WTC11 (cell line): ENCODE data around the gene CHADL. TPM values are rescaled to one million over a fixed set of nuclear protein-coding genes. Genes with fewer than 3 reads are reported as not detected.

Experiments used
- ATAC-seq: fragments of 200-7000 bp; cut with Tn5 transposase; 2 replicates; pipeline ENCODE4 v1.10.0; 2021; ENCODE audit warnings: mild to moderate bottlenecking, moderate library complexity
- CTCF ChIA-PET: fragments of 300-600 bp; sonication (Branson Sonifier 250); formaldehyde crosslinking; loops from one replicate; lab custom pipeline; 2021; ENCODE audit warnings: antibody characterized with exemption; lab: Charles Lee
- POLR2A ChIA-PET: fragments of 350-600 bp; sonication (Branson Sonifier 250); formaldehyde crosslinking; loops from one replicate; lab custom pipeline; 2021; ENCODE audit warnings: antibody characterized with exemption; lab: Charles Lee
- DNase-seq: peaks from one replicate; pipeline ENCODE4 v3.0.0; 2021; ENCODE audit warnings: low spot score
- H3K27ac Mint-ChIP-seq: 2 replicates; pipeline ENCODE4 v1.8.0; 2021; ENCODE audit warnings: mixed read lengths
- H3K27me3 Mint-ChIP-seq: 2 replicates; pipeline ENCODE4 v1.8.0; 2021; ENCODE audit warnings: low read depth, mild to moderate bottlenecking, moderate library complexity, mixed read lengths
- H3K36me3 Mint-ChIP-seq: 2 replicates; pipeline ENCODE4 v1.8.0; 2021; ENCODE audit warnings: mixed read lengths
- H3K4me1 Mint-ChIP-seq: 2 replicates; pipeline ENCODE4 v1.8.0; 2022; ENCODE audit warnings: mixed read lengths
- H3K4me3 Mint-ChIP-seq: 2 replicates; pipeline ENCODE4 v1.8.0; 2021; ENCODE audit warnings: mild to moderate bottlenecking, moderate library complexity, mixed read lengths
- H3K9me3 Mint-ChIP-seq: 2 replicates; pipeline ENCODE4 v1.8.0; 2021; ENCODE audit warnings: mixed read lengths
- ARID4B ChIP-seq: sonication (generic); formaldehyde crosslinking; IDR thresholded peaks from 2 replicates; pipeline ENCODE4 v1.8.0; 2023; ENCODE audit warnings: missing genetic modification reagents, mild to moderate bottlenecking, borderline replicate concordance
- ATF1 ChIP-seq: sonication (generic); formaldehyde crosslinking; IDR thresholded peaks from 2 replicates; pipeline ENCODE4 v1.8.1; 2023; ENCODE audit warnings: mild to moderate bottlenecking, moderate library complexity, missing genetic modification reagents
- ATF3 ChIP-seq: sonication (generic); formaldehyde crosslinking; conservative IDR thresholded peaks from 2 replicates; pipeline ENCODE4 v1.8.1; 2022; ENCODE audit warnings: mild to moderate bottlenecking, missing genetic modification reagents
- FOXK1 ChIP-seq: sonication (generic); formaldehyde crosslinking; IDR thresholded peaks from 2 replicates; pipeline ENCODE4 v1.8.0; 2022; ENCODE audit warnings: mild to moderate bottlenecking, moderate library complexity, missing genetic modification reagents
- GABPB1 ChIP-seq: sonication (generic); formaldehyde crosslinking; IDR thresholded peaks from 2 replicates; pipeline ENCODE4 v1.8.1; 2023; ENCODE audit warnings: mild to moderate bottlenecking, missing genetic modification reagents
- GRHL2 ChIP-seq: fragments of 250-450 bp; sonication (Bioruptor Pico); IDR thresholded peaks from 2 replicates; pipeline ENCODE4 v1.8.0; 2022; ENCODE audit warnings: mild to moderate bottlenecking, moderate library complexity; ENCODE audit not compliant: insufficient replicate concordance, severe bottlenecking
- GTF2I ChIP-seq: fragments of 250-450 bp; sonication (Bioruptor Pico); conservative IDR thresholded peaks from 2 replicates; pipeline ENCODE4 v1.4.0; 2021; ENCODE audit warnings: mild to moderate bottlenecking
- KAT7 ChIP-seq: sonication (generic); formaldehyde crosslinking; IDR thresholded peaks from 2 replicates; pipeline ENCODE4 v1.8.1; 2023; ENCODE audit warnings: missing genetic modification reagents, mild to moderate bottlenecking, borderline replicate concordance
- NFATC4 ChIP-seq: fragments of 250-450 bp; sonication (Bioruptor Pico); IDR thresholded peaks from 2 replicates; pipeline ENCODE4 v1.9.0; 2021; ENCODE audit warnings: mild to moderate bottlenecking
- NFYB ChIP-seq: sonication (generic); formaldehyde crosslinking; conservative IDR thresholded peaks from 2 replicates; pipeline ENCODE4 v1.8.0; 2022; ENCODE audit warnings: low read depth, missing genetic modification reagents
- NR3C1 ChIP-seq: sonication (generic); formaldehyde crosslinking; conservative IDR thresholded peaks from 2 replicates; pipeline ENCODE4 v1.8.1; 2023; ENCODE audit warnings: low read depth, mild to moderate bottlenecking, missing genetic modification reagents
- SP1 ChIP-seq: sonication (generic); formaldehyde crosslinking; conservative IDR thresholded peaks from 2 replicates; pipeline ENCODE4 v1.8.1; 2022; ENCODE audit warnings: missing genetic modification reagents
- USF2 ChIP-seq: sonication (generic); formaldehyde crosslinking; IDR thresholded peaks from 2 replicates; pipeline ENCODE4 v1.8.1; 2023; ENCODE audit warnings: mild to moderate bottlenecking, missing genetic modification reagents, moderate library complexity
- ZMAT4 ChIP-seq: fragments of 250-450 bp; sonication (Bioruptor Pico); IDR thresholded peaks from 2 replicates; pipeline ENCODE4 v1.9.0; 2021; ENCODE audit warnings: mild to moderate bottlenecking
- ZNF219 ChIP-seq: sonication (generic); formaldehyde crosslinking; IDR thresholded peaks from 2 replicates; pipeline ENCODE4 v1.8.0; 2023; ENCODE audit warnings: missing genetic modification reagents, mild to moderate bottlenecking, borderline replicate concordance
- ZNF416 ChIP-seq: fragments of 250-450 bp; sonication (Bioruptor Pico); IDR thresholded peaks from 2 replicates; pipeline ENCODE4 v1.9.0; 2021; ENCODE audit warnings: mild to moderate bottlenecking, inconsistent platforms
- total RNA-seq: library from RNA; stranded (reverse); gene quantifications from 3 replicates; pipeline ENCODE4 v1.2.3, GENCODE V29; 2021
- TF ChIP-seq, protein P1 (sequence below): sonication (generic); formaldehyde crosslinking; IDR thresholded peaks from 2 replicates; pipeline ENCODE4 v1.8.1; 2023; ENCODE audit warnings: mild to moderate bottlenecking, missing genetic modification reagents, moderate library complexity
- TF ChIP-seq, protein P2 (sequence below): sonication (generic); formaldehyde crosslinking; IDR thresholded peaks from 2 replicates; pipeline ENCODE4 v1.8.1; 2022; ENCODE audit warnings: mild to moderate bottlenecking, moderate library complexity, missing genetic modification reagents
- TF ChIP-seq, protein P3 (sequence below): sonication (generic); formaldehyde crosslinking; IDR thresholded peaks from 2 replicates; pipeline ENCODE4 v1.8.1; 2022; ENCODE audit warnings: mild to moderate bottlenecking, missing genetic modification reagents, moderate library complexity, borderline replicate concordance

Gene CHADL
- total RNA-seq, 1 experiment from 2014 or later, result 1.2 TPM

GRCh38 chr22:41203118-41203517 is 37.6 kb downstream of the CHADL start (continued):
- no peak for TF ChIP-seq ARID4B (CRISPR knock-in tag)
- TF ChIP-seq FOXK1 (CRISPR knock-in tag), result no peak

DNA sequence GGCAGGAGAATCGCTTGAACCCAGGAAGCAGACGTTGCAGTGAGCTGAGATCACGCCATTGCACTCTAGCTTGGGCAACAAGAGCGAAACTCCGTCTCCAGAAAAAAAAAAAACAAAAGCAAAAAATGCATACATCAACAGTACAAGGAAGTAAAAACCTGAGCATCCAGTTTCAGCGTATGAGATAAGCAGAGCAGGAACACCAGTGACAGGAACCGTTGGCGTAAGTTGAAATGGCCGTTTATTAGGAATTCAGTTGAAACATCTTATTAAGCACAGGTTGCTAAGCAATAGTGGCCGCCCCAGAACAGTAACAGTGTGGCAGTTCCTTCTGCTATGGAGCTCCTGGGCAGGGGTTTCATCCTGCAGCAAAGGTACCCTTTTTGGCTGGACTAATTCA is 39.6 kb downstream of the CHADL start:
- peaks cover 23% of the 10 kb centered on the region for H3K4me1 Mint-ChIP-seq
- H3K4me3 Mint-ChIP-seq, result no peak overlapping the region
- H3K36me3 Mint-ChIP-seq, result no peaks in the 10 kb centered on the region
- ChIA-PET CTCF (no interaction called here), POLR2A (no interaction called here)
- TF ChIP-seq ZNF416 (CRISPR knock-in tag) (no peak), KAT7 (no peak), ATF3 (CRISPR knock-in tag) (no peak), NR3C1 (CRISPR knock-in tag) (no peak), ZNF219 (CRISPR knock-in tag) (no peak), ATF1 (CRISPR knock-in tag) (no peak), NFYB (CRISPR knock-in tag) (no peak), GABPB1 (CRISPR knock-in tag) (no peak), SP1 (CRISPR knock-in tag) (no peak), GRHL2 (CRISPR knock-in tag) (no peak), NFATC4 (CRISPR knock-in tag) (no peak), USF2 (CRISPR knock-in tag) (no peak), ZMAT4 (no peak), GTF2I (CRISPR knock-in tag) (no peak)
- TF ChIP-seq, protein P1, sequence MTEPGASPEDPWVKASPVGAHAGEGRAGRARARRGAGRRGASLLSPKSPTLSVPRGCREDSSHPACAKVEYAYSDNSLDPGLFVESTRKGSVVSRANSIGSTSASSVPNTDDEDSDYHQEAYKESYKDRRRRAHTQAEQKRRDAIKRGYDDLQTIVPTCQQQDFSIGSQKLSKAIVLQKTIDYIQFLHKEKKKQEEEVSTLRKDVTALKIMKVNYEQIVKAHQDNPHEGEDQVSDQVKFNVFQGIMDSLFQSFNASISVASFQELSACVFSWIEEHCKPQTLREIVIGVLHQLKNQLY, result no peak
- TF ChIP-seq, protein P2, sequence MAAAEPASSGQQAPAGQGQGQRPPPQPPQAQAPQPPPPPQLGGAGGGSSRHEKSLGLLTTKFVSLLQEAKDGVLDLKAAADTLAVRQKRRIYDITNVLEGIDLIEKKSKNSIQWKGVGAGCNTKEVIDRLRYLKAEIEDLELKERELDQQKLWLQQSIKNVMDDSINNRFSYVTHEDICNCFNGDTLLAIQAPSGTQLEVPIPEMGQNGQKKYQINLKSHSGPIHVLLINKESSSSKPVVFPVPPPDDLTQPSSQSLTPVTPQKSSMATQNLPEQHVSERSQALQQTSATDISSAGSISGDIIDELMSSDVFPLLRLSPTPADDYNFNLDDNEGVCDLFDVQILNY (CRISPR knock-in tag), result no peak
- TF ChIP-seq, protein P3, sequence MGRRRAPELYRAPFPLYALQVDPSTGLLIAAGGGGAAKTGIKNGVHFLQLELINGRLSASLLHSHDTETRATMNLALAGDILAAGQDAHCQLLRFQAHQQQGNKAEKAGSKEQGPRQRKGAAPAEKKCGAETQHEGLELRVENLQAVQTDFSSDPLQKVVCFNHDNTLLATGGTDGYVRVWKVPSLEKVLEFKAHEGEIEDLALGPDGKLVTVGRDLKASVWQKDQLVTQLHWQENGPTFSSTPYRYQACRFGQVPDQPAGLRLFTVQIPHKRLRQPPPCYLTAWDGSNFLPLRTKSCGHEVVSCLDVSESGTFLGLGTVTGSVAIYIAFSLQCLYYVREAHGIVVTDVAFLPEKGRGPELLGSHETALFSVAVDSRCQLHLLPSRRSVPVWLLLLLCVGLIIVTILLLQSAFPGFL (CRISPR knock-in tag), result no peak
- ATAC-seq (no peak), DNase-seq (no peak)
- no peak overlapping the region for H3K27ac Mint-ChIP-seq
- H3K27me3 Mint-ChIP-seq, result peaks cover 59% of the 10 kb centered on the region
- no peaks in the 10 kb centered on the region for H3K9me3 Mint-ChIP-seq
